HepG2 (cell line): ENCODE results near the gene LRRC25. TPM values are rescaled to one million over a fixed set of nuclear protein-coding genes. Genes with fewer than 3 reads are reported as not detected.

ENCODE experiments used
- CCDC6 ChIP-seq: sonication (generic); formaldehyde crosslinking; IDR thresholded peaks from 2 replicates; pipeline ENCODE4 v1.8.1; 2022; ENCODE audit warnings: mild to moderate bottlenecking, missing genetic modification reagents, moderate library complexity
- KDM6A ChIP-seq: IDR thresholded peaks from 2 replicates; pipeline ENCODE4 v1.6.1; 2016; ENCODE audit warnings: low read depth
- MED1 ChIP-seq: sonication (generic); formaldehyde crosslinking; IDR thresholded peaks from 2 replicates; pipeline ENCODE4 v1.4.0; 2020; ENCODE audit warnings: missing genetic modification reagents
- NR2F6 ChIP-seq, 2 experiments: IDR thresholded peaks; 2 replicates each; pipeline ENCODE4 v1.6.1; 2016; ENCODE audit warnings: antibody characterized with exemption in 1 of 2, mild to moderate bottlenecking in 1 of 2
- SALL2 ChIP-seq: sonication (generic); formaldehyde crosslinking; IDR thresholded peaks from 2 replicates; pipeline ENCODE4 v1.8.1; 2023; ENCODE audit warnings: mild to moderate bottlenecking, missing genetic modification reagents, inconsistent platforms
- TCF12 ChIP-seq, 2 experiments: fragments of 450-650 bp in 1 of 2; sonication (generic) in 1 of 2; formaldehyde crosslinking in 1 of 2; IDR thresholded peaks; 2 replicates each; pipeline versions ENCODE4 v1.6.1 to v1.8.0; 2017 to 2022; ENCODE audit warnings: antibody characterized with exemption in 1 of 2, mild to moderate bottlenecking in 1 of 2, missing genetic modification reagents in 1 of 2, moderate library complexity in 1 of 2
- ZNF24 ChIP-seq: fragments of 450-650 bp; IDR thresholded peaks from 2 replicates; pipeline ENCODE4 v1.6.1; 2017; ENCODE audit warnings: antibody characterized with exemption, mild to moderate bottlenecking
- ZNF335 ChIP-seq: sonication (generic); formaldehyde crosslinking; IDR thresholded peaks from 2 replicates; pipeline ENCODE4 v1.4.0; 2020; ENCODE audit warnings: missing genetic modification reagents
- ZNF607 ChIP-seq: sonication (generic); formaldehyde crosslinking; IDR thresholded peaks from 2 replicates; pipeline ENCODE4 v1.5.1; 2020; ENCODE audit warnings: missing genetic modification reagents, mild to moderate bottlenecking, borderline replicate concordance
- ZNF746 ChIP-seq: sonication (generic); formaldehyde crosslinking; IDR thresholded peaks from 2 replicates; pipeline ENCODE4 v1.8.0; 2022; ENCODE audit warnings: mild to moderate bottlenecking, missing genetic modification reagents
- polyA plus RNA-seq, 8 experiments: library from polyadenylated mRNA; depleted of rRNA in 3 of 8; stranded (reverse) in 7 of 8; unstranded in 1 of 8; fragments of >200 nt; fragmentation: Illumina TruSeq in 4 of 8; extraction: Trizol in 4 of 8; gene quantifications; 2 replicates each; pipeline versions ENCODE4 v1.2.1 to v1.2.3, GENCODE V29; 2011 to 2016; ENCODE audit warnings: low read depth in 4 of 8, missing spikeins in 1 of 8, mixed read lengths in 1 of 8; ENCODE audit not compliant: insufficient read depth in 1 of 8
- total RNA-seq, 5 experiments: library from RNA; depleted of rRNA; stranded (reverse); fragments of >200 nt; fragmentation: Illumina TruSeq; extraction: Trizol; gene quantifications; 2 replicates each; pipeline ENCODE4 v1.2.3, GENCODE V29; 2016; ENCODE audit warnings: low read depth in 1 of 5
- TF ChIP-seq, protein P1 (sequence below): IDR thresholded peaks from 2 replicates; pipeline ENCODE4 v1.6.1; 2016
- TF ChIP-seq, protein P2 (sequence below): sonication (generic); formaldehyde crosslinking; IDR thresholded peaks from 2 replicates; pipeline ENCODE4 v1.4.0; 2020; ENCODE audit warnings: missing genetic modification reagents, borderline replicate concordance
- TF ChIP-seq, protein P3 (sequence below): sonication (generic); formaldehyde crosslinking; IDR thresholded peaks from 2 replicates; pipeline ENCODE4 v1.8.1; 2022; ENCODE audit warnings: low read depth, mild to moderate bottlenecking, missing genetic modification reagents
- TF ChIP-seq, protein P4 (sequence below): IDR thresholded peaks from 2 replicates; pipeline ENCODE4 v1.6.1; 2016

The LRRC25 gene
- total and polyA plus RNA-seq, 2 of the 13 experiments (the other 11 are each of a cell fraction or from before 2014, with no cell fraction given): 0.13 to 0.53 TPM

DNA sequence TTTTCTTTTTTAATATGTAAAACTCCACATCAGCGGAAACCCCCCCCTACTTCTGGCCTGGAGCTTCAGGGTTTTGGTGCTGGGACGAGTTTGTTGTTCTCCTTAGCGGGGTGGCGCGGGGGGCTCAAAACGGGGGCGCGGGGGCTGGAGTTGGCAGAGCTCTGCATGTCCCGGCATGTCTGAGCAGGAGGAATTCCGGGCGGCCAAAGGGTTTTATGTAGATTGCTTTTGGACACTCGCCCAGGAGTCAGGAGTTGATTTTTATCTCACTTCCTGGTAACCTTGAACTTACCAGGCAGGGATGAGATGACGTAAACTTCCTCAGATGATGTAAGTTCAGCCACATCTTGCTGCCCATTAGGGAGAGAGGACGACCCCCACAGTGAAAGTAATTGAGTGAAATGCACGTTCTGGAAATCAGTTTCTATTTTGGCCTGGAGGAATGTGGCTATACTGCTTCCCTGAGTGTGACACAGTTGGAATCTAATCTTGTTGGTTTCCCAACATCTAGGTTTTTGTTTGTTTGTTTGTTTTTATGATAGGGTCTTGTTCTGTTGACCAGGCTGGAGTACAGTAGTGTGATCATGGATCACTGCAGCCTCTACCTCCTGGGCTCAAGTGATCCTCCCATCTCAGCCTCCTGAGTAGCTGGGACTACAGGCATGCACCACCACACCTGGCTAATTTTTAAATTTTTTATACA is 32.4 kb downstream of the LRRC25 start (continued):
- TF ChIP-seq, protein P1, sequence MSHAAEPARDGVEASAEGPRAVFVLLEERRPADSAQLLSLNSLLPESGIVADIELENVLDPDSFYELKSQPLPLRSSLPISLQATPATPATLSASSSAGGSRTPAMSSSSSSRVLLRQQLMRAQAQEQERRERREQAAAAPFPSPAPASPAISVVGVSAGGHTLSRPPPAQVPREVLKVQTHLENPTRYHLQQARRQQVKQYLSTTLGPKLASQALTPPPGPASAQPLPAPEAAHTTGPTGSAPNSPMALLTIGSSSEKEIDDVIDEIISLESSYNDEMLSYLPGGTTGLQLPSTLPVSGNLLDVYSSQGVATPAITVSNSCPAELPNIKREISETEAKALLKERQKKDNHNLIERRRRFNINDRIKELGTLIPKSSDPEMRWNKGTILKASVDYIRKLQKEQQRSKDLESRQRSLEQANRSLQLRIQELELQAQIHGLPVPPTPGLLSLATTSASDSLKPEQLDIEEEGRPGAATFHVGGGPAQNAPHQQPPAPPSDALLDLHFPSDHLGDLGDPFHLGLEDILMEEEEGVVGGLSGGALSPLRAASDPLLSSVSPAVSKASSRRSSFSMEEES (CRISPR knock-in tag): peak; percentile 98
- TF ChIP-seq ZNF607 (CRISPR knock-in tag): 0 out of 2 replicates have a peak, but pooled peaks have one; percentile 41
- TF ChIP-seq SALL2 (CRISPR knock-in tag): peak; percentile 48; the same call in 1 of the 2 replicates
- TF ChIP-seq, protein P2, sequence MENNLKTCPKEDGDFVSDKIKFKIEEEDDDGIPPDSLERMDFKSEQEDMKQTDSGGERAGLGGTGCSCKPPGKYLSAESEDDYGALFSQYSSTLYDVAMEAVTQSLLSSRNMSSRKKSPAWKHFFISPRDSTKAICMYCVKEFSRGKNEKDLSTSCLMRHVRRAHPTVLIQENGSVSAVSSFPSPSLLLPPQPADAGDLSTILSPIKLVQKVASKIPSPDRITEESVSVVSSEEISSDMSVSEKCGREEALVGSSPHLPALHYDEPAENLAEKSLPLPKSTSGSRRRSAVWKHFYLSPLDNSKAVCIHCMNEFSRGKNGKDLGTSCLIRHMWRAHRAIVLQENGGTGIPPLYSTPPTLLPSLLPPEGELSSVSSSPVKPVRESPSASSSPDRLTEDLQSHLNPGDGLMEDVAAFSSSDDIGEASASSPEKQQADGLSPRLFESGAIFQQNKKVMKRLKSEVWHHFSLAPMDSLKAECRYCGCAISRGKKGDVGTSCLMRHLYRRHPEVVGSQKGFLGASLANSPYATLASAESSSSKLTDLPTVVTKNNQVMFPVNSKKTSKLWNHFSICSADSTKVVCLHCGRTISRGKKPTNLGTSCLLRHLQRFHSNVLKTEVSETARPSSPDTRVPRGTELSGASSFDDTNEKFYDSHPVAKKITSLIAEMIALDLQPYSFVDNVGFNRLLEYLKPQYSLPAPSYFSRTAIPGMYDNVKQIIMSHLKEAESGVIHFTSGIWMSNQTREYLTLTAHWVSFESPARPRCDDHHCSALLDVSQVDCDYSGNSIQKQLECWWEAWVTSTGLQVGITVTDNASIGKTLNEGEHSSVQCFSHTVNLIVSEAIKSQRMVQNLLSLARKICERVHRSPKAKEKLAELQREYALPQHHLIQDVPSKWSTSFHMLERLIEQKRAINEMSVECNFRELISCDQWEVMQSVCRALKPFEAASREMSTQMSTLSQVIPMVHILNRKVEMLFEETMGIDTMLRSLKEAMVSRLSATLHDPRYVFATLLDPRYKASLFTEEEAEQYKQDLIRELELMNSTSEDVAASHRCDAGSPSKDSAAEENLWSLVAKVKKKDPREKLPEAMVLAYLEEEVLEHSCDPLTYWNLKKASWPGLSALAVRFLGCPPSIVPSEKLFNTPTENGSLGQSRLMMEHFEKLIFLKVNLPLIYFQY (CRISPR knock-in tag): peak; percentile 44; the same call in 1 of the 2 replicates
- TF ChIP-seq, protein P3, sequence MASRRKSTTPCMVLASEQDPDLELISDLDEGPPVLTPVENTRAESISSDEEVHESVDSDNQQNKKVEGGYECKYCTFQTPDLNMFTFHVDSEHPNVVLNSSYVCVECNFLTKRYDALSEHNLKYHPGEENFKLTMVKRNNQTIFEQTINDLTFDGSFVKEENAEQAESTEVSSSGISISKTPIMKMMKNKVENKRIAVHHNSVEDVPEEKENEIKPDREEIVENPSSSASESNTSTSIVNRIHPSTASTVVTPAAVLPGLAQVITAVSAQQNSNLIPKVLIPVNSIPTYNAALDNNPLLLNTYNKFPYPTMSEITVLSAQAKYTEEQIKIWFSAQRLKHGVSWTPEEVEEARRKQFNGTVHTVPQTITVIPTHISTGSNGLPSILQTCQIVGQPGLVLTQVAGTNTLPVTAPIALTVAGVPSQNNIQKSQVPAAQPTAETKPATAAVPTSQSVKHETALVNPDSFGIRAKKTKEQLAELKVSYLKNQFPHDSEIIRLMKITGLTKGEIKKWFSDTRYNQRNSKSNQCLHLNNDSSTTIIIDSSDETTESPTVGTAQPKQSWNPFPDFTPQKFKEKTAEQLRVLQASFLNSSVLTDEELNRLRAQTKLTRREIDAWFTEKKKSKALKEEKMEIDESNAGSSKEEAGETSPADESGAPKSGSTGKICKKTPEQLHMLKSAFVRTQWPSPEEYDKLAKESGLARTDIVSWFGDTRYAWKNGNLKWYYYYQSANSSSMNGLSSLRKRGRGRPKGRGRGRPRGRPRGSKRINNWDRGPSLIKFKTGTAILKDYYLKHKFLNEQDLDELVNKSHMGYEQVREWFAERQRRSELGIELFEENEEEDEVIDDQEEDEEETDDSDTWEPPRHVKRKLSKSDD (CRISPR knock-in tag): peak; percentile 43; the same call in 1 of the 2 replicates
- TF ChIP-seq, protein P4, sequence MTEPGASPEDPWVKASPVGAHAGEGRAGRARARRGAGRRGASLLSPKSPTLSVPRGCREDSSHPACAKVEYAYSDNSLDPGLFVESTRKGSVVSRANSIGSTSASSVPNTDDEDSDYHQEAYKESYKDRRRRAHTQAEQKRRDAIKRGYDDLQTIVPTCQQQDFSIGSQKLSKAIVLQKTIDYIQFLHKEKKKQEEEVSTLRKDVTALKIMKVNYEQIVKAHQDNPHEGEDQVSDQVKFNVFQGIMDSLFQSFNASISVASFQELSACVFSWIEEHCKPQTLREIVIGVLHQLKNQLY (CRISPR knock-in tag): peak; percentile 56; the same call in 1 of the 2 replicates
- TF ChIP-seq NR2F6 (IDR thresholded peaks at IDR 0.05): peak; percentile 78
- peak; percentile 85 for TF ChIP-seq NR2F6 (CRISPR knock-in tag; IDR thresholded peaks at IDR 0.05)
- peak; percentile 59; the same call in 1 of the 2 replicates for TF ChIP-seq CCDC6 (CRISPR knock-in tag)
- TF ChIP-seq ZNF746 (CRISPR knock-in tag): peak; percentile 86
- no peak for TF ChIP-seq ZNF24
- peak; percentile 52; the same call in 1 of the 2 replicates for TF ChIP-seq ZNF335
- no peak for TF ChIP-seq TCF12 (IDR thresholded peaks at IDR 0.05)
- TF ChIP-seq TCF12 (CRISPR knock-in tag; IDR thresholded peaks at IDR 0.05): 0 out of 2 replicates have a peak, but pooled peaks have one; percentile 30
- TF ChIP-seq MED1: peak; percentile 99
- no peak for TF ChIP-seq KDM6A (CRISPR knock-in tag)
